Activated T-cell treated with anti-CD3 and anti-CD28 coated beads for 48 hours (primary cell): ENCODE measurements around the gene USP24.

Experiments used
- DNase-seq: peaks from one replicate; pipeline ENCODE4 v3.0.0-alpha.2; 2020; ENCODE audit warnings: low read depth

The USP24 gene

DNA sequence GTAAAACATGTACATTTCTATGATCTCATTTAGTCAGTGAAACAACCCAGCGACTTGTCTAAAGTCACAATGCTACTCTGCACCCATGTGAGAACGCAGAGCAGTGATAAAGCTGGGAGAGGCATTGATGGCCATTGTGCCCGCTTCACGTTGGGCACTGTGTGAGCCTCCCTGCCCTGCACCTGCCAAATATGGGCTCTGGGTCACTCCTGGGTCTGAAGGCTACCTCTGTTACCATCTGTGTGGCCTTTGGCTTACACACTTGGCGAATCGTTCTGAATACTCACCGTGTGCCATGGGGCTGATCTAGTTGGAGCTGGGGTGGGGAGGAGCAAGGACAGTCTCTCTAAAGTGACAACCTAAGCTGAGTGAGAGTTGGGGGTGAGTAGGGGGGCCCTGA is 145.9 kb downstream of the USP24 start:
- DNase-seq = no peak

DNA sequence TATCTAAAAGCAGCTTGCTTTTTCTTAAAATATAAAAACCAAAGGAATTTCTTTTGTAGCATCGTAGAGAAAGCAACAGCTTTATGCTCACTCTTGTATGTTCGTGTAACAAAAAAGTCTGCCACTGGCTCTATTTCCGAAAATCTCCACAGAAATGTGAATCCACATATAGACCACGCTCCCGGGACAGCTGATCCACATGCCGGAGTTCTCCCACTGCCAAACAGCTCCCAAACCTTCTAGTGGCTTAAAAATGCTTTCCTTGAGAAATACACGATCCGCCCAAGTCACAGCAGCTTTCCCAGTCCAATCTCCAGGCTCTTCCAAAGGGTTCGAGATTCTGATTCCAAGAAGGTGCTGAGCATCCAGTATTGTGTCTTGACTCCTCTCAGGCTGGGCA is 146.5 kb downstream of the USP24 start:
- DNase-seq = no peak

DNA sequence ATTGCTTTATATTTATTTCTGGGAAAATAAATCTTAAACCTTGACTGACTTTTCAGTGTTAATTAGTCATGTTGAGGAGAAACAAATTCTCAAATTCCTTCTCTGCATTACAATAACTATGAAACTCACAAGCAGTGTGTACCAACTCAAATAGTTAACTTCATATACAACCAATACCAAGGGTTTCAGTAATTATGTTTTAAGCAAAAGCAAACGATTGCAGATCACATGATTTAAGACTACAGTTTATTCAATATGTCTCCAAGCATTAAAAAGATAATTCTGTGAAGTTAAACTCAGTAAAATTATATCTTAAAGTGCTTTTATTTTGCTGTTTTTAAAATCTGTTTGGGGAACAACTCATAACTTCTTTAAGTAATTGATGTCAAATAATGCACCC is 147.2 kb downstream of the USP24 start:
- DNase-seq = no peak

DNA sequence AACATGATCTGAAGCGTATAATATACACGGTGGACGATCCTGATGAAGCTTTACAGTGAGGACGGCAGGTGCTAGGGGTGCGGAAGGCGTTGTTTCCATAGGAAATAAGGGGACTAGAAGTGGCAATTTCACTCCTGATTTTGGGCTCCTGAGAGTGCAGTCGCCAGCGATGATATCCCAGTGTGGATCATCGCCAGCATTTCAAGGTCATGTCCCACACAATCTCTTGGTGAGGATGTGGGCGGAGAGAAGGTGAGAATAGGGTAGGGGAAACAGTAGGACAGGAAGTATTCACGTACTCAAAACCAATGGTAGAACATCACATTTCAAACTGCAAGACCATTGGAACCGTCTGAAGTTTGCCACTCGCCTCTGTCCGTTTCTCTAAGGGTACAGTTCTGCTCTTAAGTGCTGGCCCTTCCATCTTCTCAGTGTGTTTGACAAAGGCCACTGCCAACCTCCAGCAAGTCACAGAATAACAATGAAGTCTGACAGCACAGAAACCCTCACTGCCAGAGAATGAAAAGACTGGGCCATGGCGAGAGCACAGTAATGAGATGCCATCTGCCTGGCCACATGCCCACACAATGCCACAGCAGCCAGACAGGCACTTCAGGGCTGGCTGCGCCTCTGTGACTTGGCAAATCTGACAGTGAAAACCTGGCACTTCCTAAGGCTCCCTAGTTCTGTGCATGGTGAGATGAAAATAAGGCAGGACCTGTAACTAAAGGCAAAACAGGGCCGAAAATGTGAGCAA is 148.0 kb downstream of the USP24 start:
- no peak for DNase-seq

DNA sequence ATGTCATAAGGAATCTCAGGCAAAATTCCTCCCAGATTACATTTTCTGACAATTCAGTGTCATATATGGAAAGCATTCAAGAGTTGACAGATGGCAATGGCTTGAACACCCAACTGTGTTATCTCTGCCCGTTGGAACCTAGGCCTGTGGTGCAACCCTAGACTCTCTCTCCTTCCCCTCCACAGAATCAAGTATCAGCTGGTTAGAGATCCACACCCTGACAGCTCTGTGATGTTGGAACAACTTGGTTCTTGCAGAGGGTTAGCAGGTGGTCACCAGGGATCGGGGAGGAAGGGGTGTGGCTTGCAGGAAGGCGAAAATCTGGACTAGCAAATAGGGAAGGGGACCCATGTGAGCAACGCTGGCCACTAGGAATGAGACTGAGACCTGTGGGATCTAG is 149.5 kb downstream of the USP24 start:
- DNase-seq = no peak

DNA sequence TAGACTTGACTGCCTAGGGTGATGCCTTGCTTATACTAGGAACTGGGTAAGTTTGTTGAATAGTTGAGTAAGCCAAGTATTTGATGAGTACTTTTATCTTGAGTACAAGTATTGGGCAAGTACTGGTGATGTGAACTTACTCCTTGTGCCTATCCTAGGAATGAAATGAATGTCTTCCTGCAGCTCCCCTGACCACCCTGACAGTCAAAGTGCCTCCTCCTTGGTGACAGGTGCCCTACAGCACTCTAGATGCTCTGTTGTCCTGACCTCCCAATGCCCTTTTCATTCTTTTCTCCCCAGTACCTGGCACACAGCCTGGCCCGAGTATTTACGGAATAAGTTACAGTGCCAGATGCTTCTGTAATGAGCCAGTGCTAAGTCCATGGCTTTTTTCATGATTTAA is 150.3 kb downstream of the USP24 start:
- DNase-seq = no peak

DNA sequence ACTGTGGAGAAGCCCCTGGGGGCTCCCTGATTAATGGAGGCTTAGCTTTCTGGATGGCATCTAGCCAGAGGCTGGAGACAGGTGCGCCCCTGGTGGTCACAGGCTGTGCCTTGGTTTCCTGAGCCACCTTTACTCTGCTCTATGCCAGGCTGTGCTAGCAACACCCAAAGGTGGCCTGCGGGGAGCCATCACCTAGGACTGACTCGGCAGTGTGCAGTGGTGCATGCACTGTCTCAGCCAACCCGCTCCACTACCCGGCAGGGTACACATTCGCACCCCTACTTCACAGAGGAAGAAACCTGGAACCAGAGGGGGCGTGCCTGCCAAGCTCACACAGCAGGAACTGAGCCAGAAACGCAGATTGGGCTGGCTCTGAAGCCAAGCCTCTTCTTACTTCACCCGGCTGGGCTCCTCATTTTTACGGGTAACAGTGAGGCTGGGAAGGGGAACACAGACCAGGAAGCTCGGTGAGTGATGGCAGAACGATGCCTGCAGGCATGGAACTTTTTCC is 151.0 kb downstream of the USP24 start:
- DNase-seq = no peak

DNA sequence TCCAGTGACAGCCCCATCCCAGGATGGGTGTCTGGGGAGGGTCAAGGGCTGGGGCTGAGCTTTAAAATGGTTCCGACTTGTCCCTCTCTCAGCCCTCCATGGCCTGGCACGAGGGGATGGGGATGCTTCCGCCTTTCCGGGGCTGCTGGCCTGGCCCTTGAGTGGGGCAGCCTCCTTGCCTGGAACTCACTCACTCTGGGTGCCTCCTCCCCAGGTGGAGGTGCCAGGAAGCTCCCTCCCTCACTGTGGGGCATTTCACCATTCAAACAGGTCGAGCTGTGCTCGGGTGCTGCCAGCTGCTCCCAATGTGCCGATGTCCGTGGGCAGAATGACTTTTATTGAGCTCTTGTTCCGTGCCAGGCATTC is 151.6 kb downstream of the USP24 start:
- DNase-seq = no peak

DNA sequence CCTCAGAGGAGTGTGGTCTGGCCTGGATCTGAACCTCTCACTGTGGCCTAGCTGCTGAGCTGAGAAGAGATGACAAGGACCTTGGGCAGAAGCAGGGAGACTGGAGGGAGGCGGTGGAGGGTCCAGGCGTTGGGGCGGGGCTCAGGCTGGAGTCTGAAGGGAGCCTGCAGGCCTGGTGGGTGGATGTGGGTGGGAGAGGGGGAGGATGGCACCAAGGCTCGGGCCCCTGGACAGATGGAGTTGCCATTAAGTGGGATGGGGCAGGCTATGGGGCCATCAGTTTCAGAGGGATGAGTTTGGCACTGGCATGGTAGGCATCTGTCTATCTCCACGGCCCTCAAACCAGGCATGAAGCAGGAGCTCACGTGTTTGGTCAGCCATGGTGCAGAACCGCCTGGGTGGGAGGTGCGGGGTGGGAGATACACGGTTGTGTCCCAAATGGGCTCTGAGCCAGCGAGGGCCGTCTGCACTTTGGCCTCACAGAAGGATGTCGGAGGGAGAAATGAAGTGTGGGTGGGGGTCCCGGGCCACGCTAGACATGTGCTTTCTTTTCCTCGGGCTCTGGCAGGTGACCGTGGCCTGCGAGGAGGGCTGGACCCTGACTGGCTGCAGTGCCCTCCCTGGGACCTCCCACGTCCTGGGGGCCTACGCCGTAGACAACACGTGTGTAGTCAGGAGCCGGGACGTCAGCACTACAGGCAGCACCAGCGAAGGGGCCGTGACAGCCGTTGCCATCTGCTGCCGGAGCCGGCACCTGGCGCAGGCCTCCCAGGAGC is 152.2 kb downstream of the USP24 start:
- no peak for DNase-seq

DNA sequence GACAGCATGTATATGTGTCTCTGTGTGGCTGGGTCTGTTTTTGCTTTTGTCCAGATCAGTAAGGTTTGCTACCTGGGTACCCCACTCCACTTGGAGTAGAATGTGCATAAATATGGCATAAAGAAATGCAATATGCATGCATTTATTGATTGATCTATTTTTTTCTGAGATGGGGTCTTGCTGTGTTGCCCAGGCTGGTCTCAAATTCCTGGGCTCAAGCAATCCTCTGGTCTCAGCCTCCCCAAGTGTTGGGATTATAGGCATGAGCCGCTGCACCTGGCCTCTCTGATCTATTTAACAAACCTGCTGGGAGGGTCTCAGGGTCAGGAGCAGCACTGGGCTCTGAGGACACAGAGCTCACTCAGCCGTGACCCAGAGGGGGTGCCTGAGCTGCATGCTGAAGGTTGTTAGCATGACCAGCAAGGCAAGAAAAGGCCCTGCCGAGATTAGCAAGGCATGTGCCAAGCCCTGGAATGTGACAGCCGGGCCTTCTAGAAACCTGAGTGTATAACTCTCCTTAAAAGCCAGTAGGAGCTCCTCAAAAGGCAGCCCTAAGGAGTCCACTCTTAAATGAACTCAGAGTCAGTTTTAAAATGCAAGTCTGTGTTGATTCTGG is 153.3 kb downstream of the USP24 start:
- DNase-seq = no peak

DNA sequence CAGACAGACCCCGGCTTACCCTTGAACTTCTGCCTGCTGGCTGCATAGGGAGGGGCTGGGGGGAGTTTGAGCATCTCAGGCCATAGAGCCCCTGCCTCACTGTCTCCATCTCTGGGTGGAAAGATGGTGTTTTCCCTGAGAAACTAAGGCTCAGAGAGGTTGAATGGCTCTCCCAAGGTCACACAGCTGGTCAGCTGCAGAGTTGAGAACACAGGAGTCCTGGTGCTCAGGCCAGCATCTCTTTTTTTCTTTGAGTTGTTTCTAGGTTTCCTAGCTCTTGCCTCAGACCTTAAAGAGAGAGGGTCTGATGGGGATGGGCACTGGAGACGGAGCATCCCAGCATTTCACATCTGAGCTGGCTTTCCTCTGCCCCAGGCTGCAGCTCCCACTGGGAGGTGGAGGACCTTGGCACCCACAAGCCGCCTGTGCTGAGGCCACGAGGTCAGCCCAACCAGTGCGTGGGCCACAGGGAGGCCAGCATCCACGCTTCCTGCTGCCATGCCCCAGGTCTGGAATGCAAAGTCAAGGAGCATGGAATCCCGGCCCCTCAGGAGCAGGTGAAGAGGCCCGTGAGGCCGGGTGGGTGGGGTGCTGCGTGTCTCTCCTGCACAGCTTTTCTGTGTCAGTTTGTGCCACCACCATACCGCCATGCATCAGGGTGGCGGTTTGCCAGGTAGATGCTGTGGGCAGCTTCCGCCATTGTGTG is 154.0 kb downstream of the USP24 start:
- DNase-seq = no peak

DNA sequence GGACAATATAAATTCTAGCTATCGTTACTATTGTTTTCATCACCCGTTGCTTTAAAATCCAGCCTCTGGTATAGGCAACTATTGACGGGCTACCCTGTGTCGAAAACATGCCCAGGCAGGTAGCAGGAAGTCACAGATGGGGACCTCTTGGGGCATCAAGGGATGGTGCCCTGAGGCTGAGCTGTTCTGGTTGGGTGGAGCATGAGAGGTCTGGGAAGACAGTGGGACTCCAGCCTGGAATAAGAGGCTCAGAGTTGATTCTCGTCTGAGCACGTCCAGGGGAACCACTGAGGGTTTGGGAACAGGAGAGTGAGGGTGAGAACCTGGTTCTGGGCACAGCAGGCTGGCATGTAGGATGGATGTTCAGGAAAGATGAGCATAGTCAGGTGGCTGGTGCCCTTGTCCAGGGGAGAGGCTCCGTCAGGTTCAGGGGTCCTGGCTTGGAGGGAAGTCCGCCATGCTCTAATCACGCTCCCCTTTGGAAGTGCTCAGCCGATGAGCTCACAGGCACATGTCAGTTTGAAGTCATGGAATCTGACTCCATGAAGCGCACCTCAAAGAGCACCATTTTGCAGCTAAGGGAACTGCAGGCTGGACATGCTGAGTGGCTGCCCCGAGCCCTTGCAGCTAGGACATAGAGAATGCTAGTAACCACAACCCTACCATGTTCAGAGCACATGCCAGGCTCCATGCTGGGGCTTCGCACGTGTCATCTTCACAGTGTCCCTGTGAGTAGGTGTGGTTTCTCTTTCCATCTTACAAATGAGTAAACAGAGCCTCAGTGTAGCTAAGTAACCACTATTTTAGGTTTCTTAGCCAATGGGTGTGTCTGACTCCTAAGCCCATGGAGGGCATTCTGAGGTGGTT is 154.8 kb downstream of the USP24 start:
- peak; percentile 27 for DNase-seq

DNA sequence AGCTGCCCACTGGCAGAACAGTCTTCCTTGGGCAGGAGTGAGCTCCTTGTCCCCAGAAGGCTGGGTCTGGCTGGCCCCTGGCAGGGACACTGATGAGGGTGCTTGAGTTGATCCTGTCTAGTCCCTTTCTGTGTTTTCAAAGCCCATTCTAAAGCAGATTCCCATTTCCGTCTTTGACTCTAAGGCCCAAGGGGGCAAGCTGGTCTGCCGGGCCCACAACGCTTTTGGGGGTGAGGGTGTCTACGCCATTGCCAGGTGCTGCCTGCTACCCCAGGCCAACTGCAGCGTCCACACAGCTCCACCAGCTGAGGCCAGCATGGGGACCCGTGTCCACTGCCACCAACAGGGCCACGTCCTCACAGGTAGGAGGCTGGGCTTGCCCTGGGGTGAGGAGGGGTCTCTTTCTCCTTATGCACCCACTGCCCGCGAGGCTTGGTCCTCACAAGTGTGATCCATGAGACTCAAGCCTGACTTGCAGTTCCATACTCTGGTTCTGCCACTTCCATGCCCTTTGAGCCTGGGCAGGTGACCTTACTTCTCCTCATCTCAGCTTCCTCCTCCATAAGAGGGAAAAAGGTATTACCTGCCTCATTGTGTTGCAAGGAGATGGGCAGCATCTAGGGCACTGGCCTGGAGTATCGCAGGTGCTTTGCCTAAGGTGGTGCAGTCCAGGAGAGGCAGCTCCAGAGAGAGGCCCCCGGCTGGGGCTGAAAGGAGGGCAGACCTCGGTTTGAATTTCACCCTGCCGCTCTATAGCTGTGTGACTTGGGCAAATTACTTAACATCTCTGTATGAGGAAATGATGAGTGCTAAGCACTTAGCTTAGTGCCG is 155.6 kb downstream of the USP24 start:
- DNase-seq = no peak

DNA sequence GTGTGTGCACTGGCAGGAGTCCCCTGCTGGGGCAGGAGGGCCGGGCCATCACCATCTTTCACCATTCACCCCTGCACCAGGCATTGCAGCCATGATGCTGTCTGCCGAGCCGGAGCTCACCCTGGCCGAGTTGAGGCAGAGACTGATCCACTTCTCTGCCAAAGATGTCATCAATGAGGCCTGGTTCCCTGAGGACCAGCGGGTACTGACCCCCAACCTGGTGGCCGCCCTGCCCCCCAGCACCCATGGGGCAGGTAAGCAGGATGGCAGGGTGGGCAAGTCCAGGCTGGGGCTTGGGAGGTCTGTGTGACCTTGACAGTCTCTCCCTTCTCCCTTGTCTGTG is 157.2 kb downstream of the USP24 start:
- DNase-seq = no peak

DNA sequence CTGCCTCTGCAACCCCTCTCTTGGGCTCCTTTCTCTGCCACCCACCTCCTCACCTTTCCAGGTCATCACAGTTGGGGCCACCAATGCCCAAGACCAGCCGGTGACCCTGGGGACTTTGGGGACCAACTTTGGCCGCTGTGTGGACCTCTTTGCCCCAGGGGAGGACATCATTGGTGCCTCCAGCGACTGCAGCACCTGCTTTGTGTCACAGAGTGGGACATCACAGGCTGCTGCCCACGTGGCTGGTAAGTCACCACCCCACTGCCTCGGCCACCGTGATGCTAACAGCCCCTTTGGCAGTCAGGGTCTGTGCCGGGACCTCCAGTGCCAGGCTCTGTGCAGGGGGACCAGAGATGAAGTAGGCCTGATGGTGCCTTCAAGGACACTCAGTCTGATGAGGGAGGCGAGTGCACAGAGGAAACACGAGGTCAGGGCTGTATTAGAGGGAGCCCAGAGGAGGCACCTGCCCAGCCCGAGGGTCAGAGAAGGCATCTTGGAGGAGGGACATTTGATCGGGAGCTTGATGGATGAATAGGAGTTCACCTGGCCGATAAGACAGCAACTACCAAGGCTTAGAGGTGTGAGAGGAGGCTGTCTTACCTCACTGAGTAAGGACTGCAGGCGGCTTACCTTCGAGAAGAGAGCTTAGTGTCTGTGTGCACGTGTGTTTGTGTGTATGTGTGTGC is 157.8 kb downstream of the USP24 start:
- no peak for DNase-seq

DNA sequence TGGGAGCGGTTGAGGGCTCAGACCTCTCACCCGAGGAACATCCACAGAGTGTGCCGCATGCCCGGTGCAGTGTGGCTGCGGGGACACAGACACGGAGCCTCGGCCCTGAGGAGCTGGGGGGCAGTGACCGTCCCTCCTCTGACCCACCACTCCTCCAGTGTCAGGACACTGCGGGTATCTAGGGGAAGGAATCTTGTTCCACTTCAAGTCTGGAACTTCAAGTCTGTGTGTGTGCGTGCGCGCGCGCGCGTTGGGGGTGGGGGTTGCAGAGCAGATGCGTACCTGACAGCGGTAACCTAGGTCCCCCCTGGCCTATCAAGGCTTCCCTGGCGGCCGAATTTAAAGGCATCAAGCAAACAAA is 158.6 kb downstream of the USP24 start:
- DNase-seq = no peak

DNA sequence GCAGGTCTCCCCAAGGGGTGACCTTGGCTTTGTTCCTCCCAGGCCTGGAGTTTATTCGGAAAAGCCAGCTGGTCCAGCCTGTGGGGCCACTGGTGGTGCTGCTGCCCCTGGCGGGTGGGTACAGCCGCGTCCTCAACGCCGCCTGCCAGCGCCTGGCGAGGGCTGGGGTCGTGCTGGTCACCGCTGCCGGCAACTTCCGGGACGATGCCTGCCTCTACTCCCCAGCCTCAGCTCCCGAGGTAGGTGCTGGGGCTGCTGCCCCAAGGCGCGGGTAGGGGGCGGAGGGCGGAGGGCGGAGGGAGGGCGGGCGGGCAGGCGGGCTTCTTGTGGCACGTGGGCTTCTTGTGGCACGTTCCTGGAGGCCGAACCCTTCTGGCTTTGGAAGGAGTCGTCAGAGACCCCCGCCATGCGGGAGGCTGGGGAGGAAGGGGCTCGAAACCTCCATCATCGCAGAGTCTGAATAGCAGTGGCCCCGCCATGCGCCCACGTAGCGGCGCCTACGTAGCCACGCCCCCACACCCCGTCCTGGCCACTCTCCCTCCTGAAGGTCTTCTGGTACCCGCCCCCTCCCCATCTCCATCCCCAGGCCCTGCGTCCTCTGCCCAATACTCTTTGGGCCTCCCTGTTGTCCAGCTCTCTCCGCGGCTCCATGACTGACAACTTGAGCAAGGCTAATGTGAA is 159.1 kb downstream of the USP24 start:
- DNase-seq = no peak

DNA sequence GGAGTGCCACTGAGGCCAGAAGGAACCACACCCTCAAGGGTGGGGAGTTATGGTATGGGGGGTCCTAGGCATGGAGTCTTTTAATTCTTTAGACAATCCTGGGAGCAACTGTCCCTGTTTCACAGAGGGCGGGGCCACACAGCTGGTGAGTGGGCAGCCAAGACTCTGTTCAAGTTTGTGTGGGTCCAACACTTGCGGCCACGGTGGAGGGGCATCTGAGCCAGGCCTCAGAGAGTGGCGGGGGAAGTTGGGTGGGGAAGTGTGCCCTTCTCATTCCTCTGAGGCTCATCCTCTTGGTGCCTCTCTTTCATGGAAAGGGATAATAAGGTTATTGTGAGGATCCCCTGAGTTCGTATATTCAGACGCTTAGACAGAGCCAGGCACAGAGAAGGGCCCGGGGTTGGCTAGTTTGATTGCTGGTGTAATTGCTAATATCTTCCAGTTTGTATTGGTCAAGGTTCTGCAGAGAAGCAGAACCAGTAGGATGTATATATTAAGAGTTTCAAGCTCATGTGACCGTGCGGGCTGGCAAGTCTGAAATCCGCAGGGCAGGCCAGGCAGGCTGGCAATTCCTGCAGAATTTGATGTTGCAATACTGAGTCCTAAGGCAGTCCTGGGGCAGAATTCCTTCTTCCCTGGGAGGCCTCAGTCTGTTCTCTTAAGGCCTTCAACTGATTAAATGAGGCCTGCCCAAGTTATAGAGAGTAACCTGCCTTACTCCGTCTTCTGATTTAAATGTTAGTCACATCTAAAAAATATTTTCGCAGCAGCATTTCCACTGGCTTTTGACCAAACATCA is 159.9 kb downstream of the USP24 start:
- DNase-seq = no peak

DNA sequence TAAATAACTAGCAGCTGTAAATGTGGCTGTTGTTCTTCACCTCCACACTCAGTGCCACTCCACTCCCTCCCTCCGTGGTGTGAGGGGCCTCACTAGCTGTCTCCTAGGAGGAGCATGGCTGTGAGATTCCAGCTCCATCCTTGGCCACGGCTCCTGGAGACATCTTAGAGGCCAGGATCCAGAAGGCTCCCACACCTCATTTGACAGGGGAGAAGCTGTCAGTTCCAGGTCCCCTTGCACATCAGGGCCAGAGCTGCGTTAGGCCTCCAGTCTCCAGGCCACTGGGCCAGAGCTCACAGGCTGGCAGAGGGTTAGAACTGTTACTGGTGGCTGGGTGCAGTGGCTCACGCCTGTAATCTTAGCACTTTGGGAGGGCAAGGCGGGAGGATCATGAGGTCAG is 160.8 kb downstream of the USP24 start:
- no peak for DNase-seq
